Testis (tissue), 3 donors: ENCODE measurements around the gene LRP2. TPM values are rescaled to one million over a fixed set of nuclear protein-coding genes. Genes with fewer than 3 reads are reported as not detected.

Experiments used
- DNase-seq: peaks from one replicate; pipeline ENCODE4 v3.0.0-alpha.2; 2019
- H3K27ac ChIP-seq, 2 donors: fragments of 200-600 bp; sonication (generic); one replicate each; pipeline ENCODE4 v1.5.1; 2019
- H3K27me3 ChIP-seq: fragments of 200-600 bp; sonication (generic); one replicate; pipeline ENCODE4 v1.5.1; 2019
- H3K36me3 ChIP-seq: fragments of 200-600 bp; sonication (generic); one replicate; pipeline ENCODE4 v1.5.1; 2017; ENCODE audit warnings: low read depth; ENCODE audit errors: missing control alignments
- H3K4me1 ChIP-seq: fragments of 200-600 bp; sonication (generic); one replicate; pipeline ENCODE4 v1.5.1; 2019
- H3K4me3 ChIP-seq, 2 donors: fragments of 200-600 bp; sonication (generic); one replicate each; pipeline ENCODE4 v1.5.1; 2017 to 2019
- H3K9me3 ChIP-seq: fragments of 200-600 bp; sonication (generic); one replicate; pipeline ENCODE4 v1.5.1; 2017
- CTCF ChIP-seq, 3 experiments: fragments of 450-650 bp in 2 of 3; fragments of 200-600 bp in 1 of 3; sonication (generic) in 1 of 3; IDR thresholded peaks; one replicate each; pipeline ENCODE4 v1.5.1; 2016 to 2019; ENCODE audit warnings: antibody characterized with exemption in 3 of 3, mild to moderate bottlenecking in 2 of 3, moderate library complexity in 1 of 3
- POLR2A ChIP-seq: fragments of 450-650 bp; IDR thresholded peaks from one replicate; pipeline ENCODE4 v1.6.1; 2017; ENCODE audit warnings: antibody characterized with exemption, mild to moderate bottlenecking, moderate library complexity
- WGBS, 2 donors: methylation state at CpG; one replicate each; pipeline ENCODE4 v1.1.5; 2018; 5-methylcytosine and 5-hydroxymethylcytosine counted together
- intact Hi-C: fragments of 100-400 bp; cut with DNase I; formaldehyde crosslinking; loops from one replicate; pipeline ENCODE4 v1.15.1; 2023; ENCODE audit warnings: low total_unique reads
- polyA plus RNA-seq: library from polyadenylated mRNA; stranded (reverse); fragments of 350-450 nt; fragmentation: Illumina TruSeq; extraction: RNeasy Lipid Tissue Mini Kit (QIAGEN cat#74804); gene quantifications from one replicate; pipeline ENCODE4 v1.2.3, GENCODE V29; 2014; ENCODE audit warnings: low read depth, low replicate concordance; ENCODE audit not compliant: insufficient read depth
- total RNA-seq, 2 donors: library from RNA; depleted of rRNA; stranded (reverse); fragments of >200 nt; gene quantifications; one replicate each; pipeline ENCODE4 v1.2.3, GENCODE V29; 2016

The LRP2 gene
- total and polyA plus RNA-seq, 3 donors from 2014 or later = 3.0 to 9.3 (median 4.1) TPM

GRCh38 chr2:169291517-169291916, 70.8 kb downstream of the LRP2 start:
- Histone ChIP-seq H3K27ac (no peak overlapping the region), H3K27me3 (no peaks in the 10 kb centered on the region), H3K36me3 (no peaks in the 10 kb centered on the region), H3K4me3 (no peak overlapping the region), H3K9me3 (no peaks in the 10 kb centered on the region), H3K4me1 (no peaks in the 10 kb centered on the region)
- intact Hi-C loops = no loop called here
- DNase-seq = no peak
- 54% methylated on average over 2 of the region's 2 CpGs for WGBS, 2 donors
- TF ChIP-seq POLR2A (no peak), CTCF (IDR thresholded peaks at IDR 0.05) (no peak)

- WGBS, 2 donors = 65 to 70% methylated on average over 3 of the region's 3 CpGs
Observed at GRCh38 chr2:169290433-169290832, 71.9 kb downstream of the LRP2 start.

GRCh38 chr2:169287666-169288065, 74.7 kb downstream of the LRP2 start:
- no peak for DNase-seq

More at GRCh38 chr2:169290433-169290832, 71.9 kb downstream of the LRP2 start:
- Histone ChIP-seq H3K27ac (no peak overlapping the region), H3K4me1 (no peaks in the 10 kb centered on the region), H3K36me3 (no peaks in the 10 kb centered on the region), H3K9me3 (no peaks in the 10 kb centered on the region), H3K27me3 (no peaks in the 10 kb centered on the region), H3K4me3 (no peak overlapping the region)
- TF ChIP-seq POLR2A = no peak
- TF ChIP-seq CTCF (IDR thresholded peaks at IDR 0.05) = no peak
- intact Hi-C loops = no loop called here
- DNase-seq = no peak

GRCh38 chr2:169286624-169287231, 75.6 kb downstream of the LRP2 start:
- no peaks in the 10 kb centered on the region for H3K36me3 ChIP-seq
- no peaks in the 10 kb centered on the region for H3K9me3 ChIP-seq
- TF ChIP-seq CTCF (IDR thresholded peaks at IDR 0.05) (no peak), POLR2A (no peak)
- no peak for DNase-seq
- intact Hi-C loops = no loop called here
- no peaks in the 10 kb centered on the region for H3K27me3 ChIP-seq
- 77 to 80% methylated on average over 4 of the region's 4 CpGs for WGBS, 2 donors
- H3K27ac ChIP-seq = no peak overlapping the region
- H3K4me1 ChIP-seq = no peaks in the 10 kb centered on the region
- no peak overlapping the region for H3K4me3 ChIP-seq

More at GRCh38 chr2:169287666-169288065, 74.7 kb downstream of the LRP2 start:
- H3K4me1 ChIP-seq = no peaks in the 10 kb centered on the region
- H3K27ac ChIP-seq = no peak overlapping the region
- no peaks in the 10 kb centered on the region for H3K36me3 ChIP-seq
- H3K27me3 ChIP-seq = no peaks in the 10 kb centered on the region
- TF ChIP-seq POLR2A = no peak
- no peak for TF ChIP-seq CTCF (IDR thresholded peaks at IDR 0.05)
- H3K9me3 ChIP-seq = no peaks in the 10 kb centered on the region
- H3K4me3 ChIP-seq = no peak overlapping the region
- intact Hi-C loops = no loop called here
